GM12892 (cell line): ENCODE results near the gene SPRR2A.

Experiments used
- POLR2A ChIP-seq: IDR thresholded peaks from 2 replicates; pipeline ENCODE4 v1.6.1; 2011; ENCODE audit warnings: low read depth, low read length, control low read depth
- TAF1 ChIP-seq: IDR thresholded peaks from 2 replicates; pipeline ENCODE4 v1.6.1; 2011; ENCODE audit warnings: low read depth, mild to moderate bottlenecking, control low read depth, low read length, borderline replicate concordance

GRCh38 chr1:153071511-153071910 is 14.2 kb upstream of the SPRR2A start, which contains the start of gene SPRR2B:
- no peak for TF ChIP-seq TAF1
- TF ChIP-seq POLR2A = no peak
